ENCODE results near the gene GSG1L2.

- TF ChIP-seq CTCF (conservative IDR thresholded peaks at IDR 0.05 in 1 of 2, IDR thresholded peaks at IDR 0.05 in 1 of 2; ENCODE audit: extremely low read depth in 1 of 2, insufficient read depth in 1 of 2, low read depth in 1 of 2, low read length in 2 of 2) (no peak), EZH2 (IDR thresholded peaks at IDR 0.05; ENCODE audit: borderline replicate concordance, low read length) (no peak)
Measured at GRCh38 chr17:9825641-9826150, 3.8 kb upstream of the GSG1L2 start, which contains the start of gene GLP2R.
